HG03196 (cell line): ENCODE data around the gene EEFSEC.

Experiments
- ATAC-seq: cut with Tn5 transposase; IDR thresholded peaks from one replicate; pipeline ENCODE4 v1.9.1; 2021; ENCODE audit not compliant: unreplicated experiment

The EEFSEC gene

DNA sequence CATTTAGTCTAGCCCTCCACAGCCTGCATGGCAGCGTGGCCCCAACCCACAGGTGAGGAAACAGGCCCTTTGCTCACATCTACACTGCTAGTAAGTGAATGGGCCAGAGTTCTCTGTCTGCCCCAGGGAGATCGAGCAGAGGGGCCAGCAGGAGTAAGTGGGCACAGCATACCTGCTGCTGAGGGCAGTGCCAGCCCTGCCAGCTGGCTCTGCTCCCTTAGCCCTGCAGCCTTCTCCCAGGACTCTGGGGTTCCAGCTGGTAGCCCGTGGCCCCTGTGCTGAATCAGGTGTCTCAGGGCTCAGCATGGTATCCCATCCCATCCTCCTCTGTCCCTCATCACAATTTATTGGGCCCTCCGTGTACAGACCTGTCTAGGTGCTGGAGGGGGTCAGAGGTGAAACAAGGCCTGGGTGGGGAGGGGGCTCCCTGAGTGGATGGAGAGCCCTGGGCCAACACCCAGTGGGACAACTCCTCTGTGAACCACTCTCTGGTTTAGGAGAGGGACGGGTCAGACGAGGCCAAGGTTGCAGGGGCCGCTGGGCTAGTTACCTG, 211.6 kb downstream of the EEFSEC start:
- ATAC-seq: no peak

DNA sequence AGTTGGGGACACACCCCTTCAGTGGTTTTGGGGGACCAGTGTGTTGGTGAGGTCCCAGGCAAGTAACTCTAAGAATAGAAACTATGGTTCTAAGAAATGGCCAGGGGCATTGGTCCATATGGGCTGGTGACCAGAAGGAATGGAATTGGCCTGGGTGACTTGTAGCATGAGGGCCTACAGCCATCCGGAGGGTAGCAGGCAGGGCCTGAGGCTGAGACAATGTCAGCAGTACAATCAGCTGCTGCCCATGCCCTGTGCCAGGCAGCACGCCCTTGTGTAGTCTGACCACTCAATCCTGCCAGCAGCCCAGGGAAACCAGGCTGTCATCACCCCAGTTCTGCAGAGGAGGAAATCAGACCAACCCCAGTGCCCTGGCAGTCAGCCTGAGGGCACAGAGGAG, 212.9 kb downstream of the EEFSEC start:
- ATAC-seq: no peak

DNA sequence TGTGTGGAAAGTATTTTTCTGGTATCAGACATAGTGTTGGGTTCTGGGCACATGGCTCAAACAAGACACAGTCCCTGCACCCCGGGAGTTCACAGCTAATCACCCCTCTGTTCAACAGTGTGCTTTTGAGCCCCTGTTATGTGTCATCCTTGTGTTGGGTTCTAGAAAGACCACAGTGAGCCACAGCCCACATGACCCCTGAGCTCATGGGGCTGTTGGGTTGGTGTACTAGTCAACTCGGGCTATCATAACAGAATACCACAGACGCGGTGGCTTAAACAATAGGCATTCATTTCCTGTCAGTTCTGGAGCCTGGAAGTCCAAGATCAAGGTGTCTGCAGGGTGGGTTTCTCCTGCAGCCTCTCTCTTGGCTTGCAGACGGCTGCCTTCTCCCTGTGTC, 213.4 kb downstream of the EEFSEC start:
- ATAC-seq: no peak

DNA sequence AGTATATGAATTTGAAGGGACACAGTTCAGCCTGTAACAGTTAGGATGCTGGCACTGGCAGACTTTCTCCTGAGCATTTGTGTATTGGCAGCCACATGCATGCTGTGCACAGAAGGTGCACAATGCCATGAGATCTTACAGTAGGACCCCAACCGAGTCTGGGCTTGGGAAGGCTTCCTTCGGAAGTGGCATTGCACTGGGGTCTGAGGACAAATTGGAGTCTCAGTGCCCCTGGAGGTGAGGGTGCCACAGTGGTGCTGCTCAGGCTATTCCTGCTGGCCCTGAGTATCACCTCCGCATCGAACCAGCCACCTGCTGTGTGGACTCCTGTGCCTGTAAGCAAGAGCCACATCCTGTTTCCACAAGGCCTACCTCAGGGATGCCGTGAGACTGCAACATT, 213.9 kb downstream of the EEFSEC start:
- ATAC-seq: no peak

DNA sequence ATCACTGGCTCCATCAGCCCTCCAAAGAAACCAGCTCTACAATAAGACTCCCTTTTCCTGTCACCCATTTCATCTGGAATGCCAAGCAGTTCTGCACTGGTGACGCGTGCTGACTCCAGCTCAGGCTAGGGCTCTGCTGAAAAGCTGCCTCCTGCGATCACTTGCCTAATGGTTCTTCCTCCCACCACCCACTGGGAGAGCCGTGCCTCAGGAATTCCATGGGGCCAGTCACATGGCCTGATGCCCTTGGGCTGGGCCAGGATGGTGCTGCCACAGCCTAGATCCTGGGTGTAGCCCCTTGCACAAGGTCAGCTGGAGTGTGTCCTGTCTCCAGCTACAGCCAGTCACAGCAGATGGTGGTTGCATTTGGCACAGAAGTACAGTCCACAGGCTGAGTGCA, 214.5 kb downstream of the EEFSEC start:
- no peak for ATAC-seq

DNA sequence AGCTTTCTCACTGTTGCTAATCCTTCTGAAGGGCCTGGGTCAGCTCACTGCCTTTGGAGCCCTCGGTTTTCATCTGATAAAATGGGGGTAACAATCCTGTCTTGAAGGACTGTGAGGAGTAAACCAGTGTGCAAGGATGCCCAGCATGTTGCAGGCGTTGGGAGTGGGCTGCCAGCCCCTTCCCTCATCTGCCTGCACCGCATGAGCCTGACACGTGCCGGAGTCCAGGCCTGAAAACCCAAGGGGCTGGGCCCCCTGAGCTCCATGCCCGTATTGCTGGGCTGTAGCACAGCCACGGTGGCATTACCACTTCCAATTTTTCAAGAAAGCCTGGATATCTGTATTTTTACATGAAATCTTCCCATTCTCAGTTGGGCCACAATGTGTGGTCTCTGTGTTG, 215.3 kb downstream of the EEFSEC start:
- ATAC-seq: no peak

DNA sequence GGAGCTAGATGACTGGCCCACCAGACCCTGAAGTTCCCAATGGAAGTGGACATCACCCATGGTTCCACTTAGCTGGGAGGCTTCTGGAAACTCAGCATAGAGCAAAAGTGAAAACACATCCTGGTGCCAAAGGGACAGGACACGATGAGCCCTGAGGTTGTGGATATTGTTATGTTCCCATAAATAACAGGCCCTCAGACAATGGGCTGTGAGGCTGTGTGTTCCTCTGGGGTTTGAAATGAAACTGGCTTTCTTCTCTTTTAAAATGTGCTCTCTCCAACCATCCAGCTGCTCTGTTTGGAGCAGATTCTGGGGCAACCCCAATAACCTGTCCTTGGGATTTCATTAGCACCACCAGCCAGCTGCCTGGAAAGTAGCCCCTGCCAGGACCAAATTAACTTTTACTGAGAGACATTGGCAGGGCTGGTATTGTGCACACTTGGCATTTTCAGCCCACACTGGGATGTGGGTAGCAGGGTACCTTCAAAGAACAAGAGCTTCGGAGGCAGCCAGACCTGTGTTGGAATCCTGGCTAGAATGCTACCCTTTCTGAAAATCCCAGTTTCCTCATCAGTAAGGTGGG, 215.9 kb downstream of the EEFSEC start:
- ATAC-seq: no peak

DNA sequence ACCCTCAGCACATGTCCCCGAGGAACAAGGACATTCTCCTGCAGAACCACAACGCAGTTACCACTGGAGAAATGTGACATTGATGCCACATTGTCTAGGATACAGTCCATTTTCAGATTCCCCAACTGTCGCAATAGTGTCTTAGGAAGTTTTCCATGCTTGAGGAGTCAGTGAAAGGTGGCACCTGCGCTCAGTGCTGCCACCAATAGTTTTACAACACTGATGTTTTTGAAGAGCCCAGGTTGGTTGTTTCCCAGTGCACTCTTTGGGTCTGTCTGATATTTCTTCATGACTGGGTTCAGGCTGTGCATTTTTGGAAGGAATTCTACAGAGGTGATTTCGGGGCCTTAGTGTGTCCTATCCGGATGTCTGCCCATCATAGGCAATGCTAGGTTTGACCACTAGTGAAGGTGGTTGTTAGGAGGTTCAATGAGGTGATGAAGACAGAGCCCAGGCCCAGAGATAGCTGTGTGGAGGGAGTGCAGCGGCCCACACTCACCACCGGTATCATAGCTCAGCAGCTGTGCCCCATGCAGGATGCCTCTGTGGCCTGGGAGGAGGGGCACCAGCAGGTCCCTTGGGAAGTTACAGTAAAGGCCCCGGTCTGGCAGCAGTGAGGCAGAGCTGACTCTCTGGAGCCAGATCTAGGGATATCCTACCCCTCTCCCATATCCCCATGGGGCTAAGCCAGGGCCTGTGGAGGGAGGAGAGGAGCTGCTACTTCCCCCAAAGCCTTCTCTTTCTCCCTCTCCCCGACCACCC, 216.8 kb downstream of the EEFSEC start:
- ATAC-seq: no peak

DNA sequence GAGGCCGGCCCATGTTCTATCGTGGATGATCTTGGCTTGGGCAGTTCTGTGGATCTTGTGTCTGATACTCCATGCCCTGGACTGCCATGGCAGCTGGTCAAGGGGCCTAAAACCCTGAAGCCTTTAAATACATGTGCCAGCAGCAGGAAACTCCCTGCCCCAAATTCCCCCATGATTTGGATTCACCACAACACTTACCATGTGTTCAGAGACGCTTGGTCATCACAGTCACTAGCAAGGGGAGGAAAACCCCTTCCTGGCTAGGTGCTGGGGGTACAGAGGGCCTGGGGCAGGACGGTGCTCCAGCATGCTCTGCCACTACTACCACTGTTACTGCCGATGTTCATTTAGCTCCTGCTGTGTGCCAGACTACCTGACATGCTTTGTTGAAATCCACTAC, 219.0 kb downstream of the EEFSEC start:
- ATAC-seq: no peak

DNA sequence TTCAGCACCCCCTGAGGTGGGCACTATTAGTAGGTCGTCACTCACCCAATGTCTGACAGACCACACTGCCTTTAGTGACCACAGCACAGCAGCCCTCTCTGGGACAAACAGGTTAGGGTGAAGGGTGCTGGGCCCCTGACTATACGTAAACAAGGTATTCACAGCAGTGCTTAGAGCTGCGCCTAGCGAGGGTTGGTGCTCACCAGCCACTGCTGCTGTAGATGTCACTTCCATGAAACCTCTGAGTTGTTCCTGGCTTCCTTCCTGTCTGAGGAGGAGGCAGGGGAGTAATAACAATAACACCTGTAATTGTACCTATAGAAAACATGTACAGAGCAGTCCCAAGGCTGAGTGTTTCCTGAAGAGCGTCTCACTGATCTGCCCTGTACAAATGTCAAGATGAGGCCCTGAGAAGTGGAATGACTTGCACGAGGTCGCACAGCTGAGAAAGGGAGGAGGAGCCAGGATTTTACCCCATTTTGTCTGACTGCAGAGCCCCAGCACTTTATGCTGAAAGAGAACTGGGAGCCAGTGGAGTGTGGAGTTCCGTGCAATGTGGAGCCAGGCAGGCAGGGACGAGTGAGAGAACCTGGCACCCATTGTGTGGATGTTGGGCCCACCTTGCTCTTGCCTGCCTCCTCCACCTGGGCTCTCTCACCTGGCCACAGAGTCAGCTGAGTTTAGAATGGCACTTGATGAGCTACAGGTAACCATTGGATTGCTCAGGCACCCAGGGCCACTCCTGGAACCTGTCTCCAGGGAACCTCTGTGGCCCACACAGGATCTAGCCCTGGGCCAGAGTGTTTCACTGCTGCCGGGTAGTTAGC, 219.6 kb downstream of the EEFSEC start:
- ATAC-seq: no peak

DNA sequence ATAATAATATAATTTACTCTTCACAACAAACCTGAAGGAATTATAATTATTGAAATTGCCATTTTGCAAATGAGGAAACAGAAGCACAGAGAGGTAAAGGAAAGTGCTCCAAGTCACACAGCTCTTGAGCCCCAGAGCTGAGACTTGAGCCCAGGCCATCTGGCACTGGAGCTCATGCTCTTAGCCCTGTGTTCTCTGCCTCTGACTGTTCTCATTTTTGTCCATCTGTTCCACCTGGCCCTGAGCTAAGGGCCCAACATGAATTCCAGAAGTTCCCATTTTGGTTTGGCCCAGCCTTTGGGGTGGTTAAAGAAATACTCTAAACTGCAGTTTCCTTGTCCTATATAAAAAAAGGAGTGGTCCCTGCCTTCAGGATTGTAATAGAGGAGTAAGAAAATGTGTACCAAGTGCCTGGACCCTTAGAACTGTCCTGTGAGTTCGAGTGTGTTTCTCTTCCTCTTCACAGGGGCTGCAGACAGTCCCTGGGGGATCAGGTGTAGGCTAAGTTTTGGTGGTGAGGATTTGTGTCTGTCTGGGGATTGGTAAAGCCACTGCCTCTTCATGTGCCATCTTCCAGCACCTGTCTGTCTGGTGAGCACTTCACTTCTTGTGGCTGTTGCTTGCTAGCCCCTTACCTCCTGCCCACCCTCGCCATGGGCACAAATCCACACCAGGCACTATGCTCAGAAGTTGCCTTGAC, 221.6 kb downstream of the EEFSEC start:
- ATAC-seq: no peak

DNA sequence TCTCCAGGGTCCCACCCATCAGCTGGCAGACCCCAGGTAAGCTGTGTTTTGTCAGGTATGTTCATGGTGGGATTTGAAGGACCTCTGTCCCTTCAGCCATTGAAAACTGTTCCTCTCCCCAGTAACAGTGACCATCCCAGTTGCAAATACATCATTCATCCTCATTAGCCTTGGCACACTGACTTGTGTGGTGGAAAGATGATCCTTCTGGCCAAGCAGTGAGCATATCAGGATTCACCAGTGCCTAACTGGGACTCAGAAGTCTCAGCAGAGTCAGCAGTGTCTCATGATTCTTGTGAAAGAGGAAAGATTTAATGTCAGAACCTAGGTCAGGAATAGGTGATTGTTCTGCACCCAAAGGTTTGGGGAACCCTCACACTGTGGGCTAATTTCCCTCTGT, 223.2 kb downstream of the EEFSEC start:
- no peak for ATAC-seq

DNA sequence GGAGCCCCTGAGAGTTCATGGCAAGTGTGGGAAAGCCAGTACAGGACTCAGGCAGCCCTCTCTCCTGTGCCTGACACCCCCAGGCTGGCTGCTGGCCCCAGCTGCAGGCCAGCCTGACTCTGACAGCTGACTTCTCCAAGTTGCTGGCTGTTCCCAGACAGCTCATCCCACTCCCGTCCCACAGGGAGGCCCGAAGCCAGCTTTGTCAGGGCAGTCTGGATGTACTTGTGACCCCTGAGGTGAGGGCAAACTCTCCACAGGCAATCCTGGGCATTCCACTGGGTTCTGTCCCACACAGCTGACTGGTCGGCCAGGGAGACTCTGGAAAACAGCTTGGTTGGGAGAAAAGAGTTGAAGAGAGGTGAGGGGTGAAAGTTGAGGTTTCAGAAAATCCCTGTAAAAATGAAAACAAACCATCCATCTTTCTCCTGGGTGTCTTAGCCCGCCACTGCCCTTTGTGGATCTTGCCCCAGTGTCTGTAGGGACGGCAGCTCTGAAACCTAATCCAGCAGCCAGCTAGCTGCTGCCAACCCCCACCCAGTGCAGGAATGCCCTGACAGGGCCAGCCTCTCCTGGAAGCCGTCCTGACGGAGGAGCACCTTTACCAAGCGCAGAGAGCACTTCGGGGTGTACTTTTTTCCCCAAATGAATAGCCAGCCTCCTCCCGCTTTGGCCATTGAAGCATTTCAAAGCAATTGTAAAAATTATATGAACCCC, 225.5 kb downstream of the EEFSEC start:
- ATAC-seq: no peak

DNA sequence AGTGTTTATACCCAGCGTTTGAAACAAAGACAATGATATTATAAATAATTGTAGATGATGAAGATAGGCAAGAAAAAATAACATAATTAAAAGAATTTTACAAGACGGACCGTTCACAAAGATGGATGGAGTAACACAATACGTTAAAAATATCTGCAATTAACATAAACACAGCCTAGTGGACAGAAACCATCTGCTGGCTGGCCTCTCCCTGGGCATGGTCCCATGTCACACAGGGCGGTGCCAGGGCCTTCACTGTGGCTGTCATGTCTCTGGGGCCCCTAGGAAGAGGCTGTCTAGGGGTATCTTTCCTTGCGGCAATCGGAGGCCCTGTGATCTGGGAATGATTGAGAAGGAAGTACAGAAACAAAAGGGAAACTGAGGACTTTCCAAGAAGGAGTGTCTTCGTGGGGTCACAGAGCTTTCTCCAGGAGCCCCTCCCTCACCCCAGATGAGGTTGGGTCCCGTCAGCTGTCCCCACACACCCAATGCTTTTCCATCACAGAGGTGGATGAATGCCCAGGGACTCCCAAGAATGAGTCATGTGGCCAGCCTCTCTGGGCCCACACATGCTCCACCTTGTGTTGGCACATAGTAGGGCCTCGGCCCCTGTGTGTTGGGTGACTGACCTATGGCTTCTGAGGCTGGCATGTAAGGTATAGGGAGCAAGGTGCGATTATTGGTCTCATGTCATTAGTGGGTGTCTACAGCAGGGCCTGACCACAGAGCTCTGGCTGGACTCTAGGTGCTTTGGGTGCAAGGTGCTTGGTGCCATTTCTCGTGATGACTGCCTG, 226.3 kb downstream of the EEFSEC start:
- no peak for ATAC-seq

DNA sequence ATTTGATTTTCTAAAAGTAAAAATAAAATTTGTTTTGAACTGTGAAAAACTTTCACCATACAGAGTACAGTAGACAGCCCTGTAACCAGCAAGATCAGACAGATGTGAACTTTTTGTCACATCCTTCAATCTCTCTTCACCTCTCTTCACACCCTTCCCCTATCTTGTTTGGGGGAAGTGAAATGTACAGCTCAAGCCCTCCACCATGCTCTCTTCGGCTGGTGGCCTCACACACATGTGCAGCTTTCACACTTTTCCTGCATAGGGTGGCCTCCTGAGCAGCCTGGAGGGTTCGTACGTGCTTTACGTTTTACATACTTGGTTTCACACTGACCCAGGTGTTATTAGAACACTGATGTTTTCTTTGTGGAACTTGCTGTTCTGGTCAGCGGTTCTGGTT, 227.0 kb downstream of the EEFSEC start:
- ATAC-seq: no peak

DNA sequence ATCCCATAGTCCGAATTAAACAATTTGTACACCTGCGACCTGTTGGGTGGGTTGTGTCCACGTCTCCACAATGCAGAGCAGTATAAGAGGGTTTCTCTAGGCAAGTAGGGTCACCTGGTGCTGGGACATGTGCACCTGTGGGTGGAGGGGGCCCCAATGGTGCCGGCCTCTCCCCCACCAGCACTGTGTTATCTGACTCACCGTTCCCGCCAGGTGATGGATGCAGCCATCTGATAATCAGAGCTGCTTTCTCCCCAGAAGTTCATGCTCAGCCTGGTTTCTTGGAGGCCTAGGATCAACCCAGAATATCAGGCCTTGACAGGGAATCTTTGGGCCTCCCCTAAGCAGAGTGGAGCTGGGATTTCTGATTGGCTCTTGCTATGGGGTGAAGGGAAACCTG, 227.4 kb downstream of the EEFSEC start:
- ATAC-seq: no peak

DNA sequence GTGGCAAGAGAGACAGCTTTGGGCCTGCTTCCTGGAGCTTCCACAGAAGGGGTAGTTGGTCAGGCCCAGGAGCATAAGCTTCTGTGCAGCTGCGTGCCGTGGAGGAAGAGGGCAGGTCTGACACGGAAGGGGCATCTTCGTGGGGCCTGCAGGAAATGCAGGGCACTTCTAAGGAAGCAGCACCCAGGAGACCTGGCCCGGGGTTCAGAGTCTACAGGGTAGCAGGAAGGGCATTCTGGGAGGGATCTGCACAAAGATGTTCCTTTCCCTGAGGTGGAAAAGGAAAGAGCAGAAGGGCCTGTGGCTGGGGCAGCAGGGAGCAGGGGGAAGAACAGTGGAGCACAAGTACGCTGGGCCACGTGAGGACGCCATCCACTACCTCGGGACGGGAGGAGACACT, 228.3 kb downstream of the EEFSEC start:
- no peak for ATAC-seq

DNA sequence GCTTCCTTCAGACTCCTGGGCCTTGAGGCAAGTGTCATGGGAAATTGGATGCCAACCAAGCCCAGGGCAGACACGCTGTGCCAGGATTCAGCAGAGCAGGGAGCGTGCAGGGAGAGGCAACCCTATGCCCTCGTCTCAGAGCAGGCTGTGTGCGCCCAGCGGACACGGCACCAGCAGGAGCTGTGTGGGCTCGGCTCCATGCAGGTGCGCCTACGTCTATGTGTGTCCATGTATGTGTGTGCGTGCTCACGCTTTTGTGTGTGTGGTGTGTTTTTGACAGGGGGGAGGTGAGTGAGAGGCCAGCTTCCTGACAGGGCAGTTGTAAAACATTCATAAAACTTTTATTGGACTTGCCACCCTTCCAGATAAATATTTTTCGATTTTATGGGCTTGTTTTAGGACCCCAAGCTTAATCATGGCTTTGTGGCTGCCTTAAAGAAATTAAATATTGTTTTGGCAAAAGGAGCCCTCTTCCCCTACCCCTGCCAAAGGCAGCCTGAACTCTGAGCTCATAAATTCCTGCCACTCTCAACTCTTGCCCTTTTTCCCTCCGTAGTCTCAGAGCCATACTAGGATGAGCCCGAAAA, 229.0 kb downstream of the EEFSEC start:
- ATAC-seq: no peak
